ENCODE data around the gene MDGA2. TPM values are rescaled to one million over a fixed set of nuclear protein-coding genes. Genes with fewer than 3 reads are reported as not detected.

Gene MDGA2
- total and polyA plus RNA-seq, 9 of the 15 experiments (the other 6 are each of a cell fraction or from before 2014, with no cell fraction given) = 0.01 to 0.18 (median 0.03) TPM; not detected in 5

- DNase-seq (ENCODE audit: extremely low read depth in 1 of 4, low spot score in 3 of 4) = no peak
- Histone ChIP-seq H4K20me1 (replicated peaks; ENCODE audit: control insufficient read depth, insufficient read depth, low read length) (no peaks in the 10 kb centered on the region), H3K4me1 (replicated peaks in 1 of 2; ENCODE audit: control insufficient read depth in 2 of 2, insufficient read depth in 2 of 2, low read length in 2 of 2) (no peaks in the 10 kb centered on the region), H3K9me1 (ENCODE audit: control insufficient read depth, insufficient read depth, low read length) (no peaks in the 10 kb centered on the region), H3K4me2 (ENCODE audit: insufficient read depth, low read length) (no peak overlapping the region), H3K9me3 (replicated peaks; ENCODE audit: control insufficient read depth, insufficient read depth, low read depth, low read length) (no peaks in the 10 kb centered on the region; the same call in 1 of the 2 replicates), H3K36me3 (ENCODE audit: control insufficient read depth, insufficient read depth, low read length) (no peaks in the 10 kb centered on the region), H3K9ac (ENCODE audit: insufficient read depth in 1 of 2, low read depth in 2 of 2, low read length in 2 of 2) (no peak overlapping the region), H3K4me3 (no peak overlapping the region), H3K27me3 (ENCODE audit: control insufficient read depth in 2 of 2, insufficient read depth in 2 of 2, low read length in 2 of 2) (no peaks in the 10 kb centered on the region), H2AFZ (ENCODE audit: low read depth, low read length) (no peak overlapping the region), H3K79me2 (ENCODE audit: control insufficient read depth, insufficient read depth, low read length) (no peaks in the 10 kb centered on the region), H3K27ac (ENCODE audit: extremely low read depth, low read depth, low read length) (no peak overlapping the region)
- 0% methylated on average over 2 of the region's 2 CpGs for WGBS (ENCODE audit: insufficient coverage, low coverage, missing lambda C conversion rate)
- FAIRE-seq = no peak
- ChIA-PET CTCF (ENCODE audit: low intra/inter-chr PET ratio) (no interaction called here), POLR2A (no interaction called here)
- intact Hi-C loops (cut with micrococcal nuclease) (no loop called here), in situ Hi-C loops (cut with MboI) (no loop called here)
- TF ChIP-seq ZNF282 (CRISPR knock-in tag; IDR thresholded peaks at IDR 0.05) (no peak), PTBP1 (IDR thresholded peaks at IDR 0.05; ENCODE audit: low read depth, low read length) (no peak), EWSR1 (IDR thresholded peaks at IDR 0.05; ENCODE audit: borderline replicate concordance, low read depth, partially characterized antibody) (no peak), ID3 (CRISPR knock-in tag; IDR thresholded peaks at IDR 0.05) (no peak), ID3 (tag; IDR thresholded peaks at IDR 0.05) (no peak), CEBPG (CRISPR knock-in tag; IDR thresholded peaks at IDR 0.05) (no peak), CEBPG (tag; conservative IDR thresholded peaks at IDR 0.05 in 1 of 2, IDR thresholded peaks at IDR 0.05 in 1 of 2) (no peak)
- BruUV-seq (replicated peaks) = no TSS peak
- ATAC-seq = no peak
Measured at GRCh38 chr14:47322751-47323150, 352.7 kb downstream of the MDGA2 start.

All from K562 (cell line).